IPS-NIHi7 (cell line): ENCODE data around the gene MANBA.

Source experiments
- DNase-seq: peaks from one replicate; pipeline ENCODE4 v3.0.0; 2012; ENCODE audit warnings: mixed read lengths; ENCODE audit errors: extremely low spot score

Gene MANBA

DNA sequence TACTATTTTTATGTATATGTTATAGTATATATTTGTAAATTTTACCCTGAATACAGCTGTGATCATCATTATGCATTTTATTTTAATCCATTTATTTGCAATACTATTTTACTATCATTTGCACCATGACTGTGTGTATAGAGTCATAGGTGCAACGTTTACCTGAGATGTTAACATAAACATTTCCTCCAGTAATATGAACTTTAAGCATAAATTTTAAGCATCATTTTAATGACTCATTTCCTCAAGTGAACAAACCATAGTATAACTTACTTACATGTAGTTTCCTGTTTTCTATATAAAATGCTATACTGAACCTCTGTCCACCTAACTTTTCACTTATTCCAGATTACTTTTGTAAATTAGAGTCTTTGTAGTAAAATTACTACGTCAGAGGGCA, 166.8 kb downstream of the MANBA start:
- DNase-seq: no peak

DNA sequence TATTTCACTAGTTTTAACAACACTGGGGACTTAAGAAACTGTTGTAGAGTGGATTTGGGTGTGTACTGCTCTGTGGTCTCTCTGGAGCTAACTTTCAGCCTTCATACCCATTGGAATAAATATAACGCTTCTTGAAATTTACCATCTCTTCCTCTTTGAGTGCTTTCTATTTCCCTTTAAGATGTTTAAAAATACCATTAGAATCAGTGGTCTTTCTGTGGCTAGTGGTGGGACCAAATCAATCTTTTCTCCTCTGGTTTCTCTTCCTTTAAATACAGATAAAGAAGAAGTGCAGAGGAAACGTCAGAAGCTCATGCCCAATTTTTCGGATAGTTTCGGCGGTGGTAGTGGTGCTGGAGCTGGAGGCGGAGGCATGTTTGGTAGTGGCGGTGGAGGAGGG, 167.6 kb downstream of the MANBA start:
- DNase-seq: no peak

DNA sequence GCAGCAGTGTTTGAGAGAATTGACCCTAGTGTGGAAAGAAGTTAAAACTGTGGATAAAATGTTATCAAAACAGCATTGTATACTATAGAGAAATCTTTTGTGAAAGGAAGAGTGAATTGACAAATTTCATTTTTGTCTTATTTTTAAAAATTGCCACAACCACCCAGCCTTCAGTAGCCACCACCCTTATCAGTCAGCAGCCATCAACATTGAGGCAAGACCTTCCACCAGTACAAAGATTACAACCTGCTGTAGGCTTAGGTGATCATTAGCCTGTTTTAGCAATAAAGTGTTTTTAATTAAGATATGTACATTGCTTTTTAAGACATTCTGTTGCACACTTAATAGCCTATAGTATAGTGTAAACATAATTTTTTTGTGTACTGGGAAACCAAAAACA, 168.5 kb downstream of the MANBA start:
- no peak for DNase-seq

DNA sequence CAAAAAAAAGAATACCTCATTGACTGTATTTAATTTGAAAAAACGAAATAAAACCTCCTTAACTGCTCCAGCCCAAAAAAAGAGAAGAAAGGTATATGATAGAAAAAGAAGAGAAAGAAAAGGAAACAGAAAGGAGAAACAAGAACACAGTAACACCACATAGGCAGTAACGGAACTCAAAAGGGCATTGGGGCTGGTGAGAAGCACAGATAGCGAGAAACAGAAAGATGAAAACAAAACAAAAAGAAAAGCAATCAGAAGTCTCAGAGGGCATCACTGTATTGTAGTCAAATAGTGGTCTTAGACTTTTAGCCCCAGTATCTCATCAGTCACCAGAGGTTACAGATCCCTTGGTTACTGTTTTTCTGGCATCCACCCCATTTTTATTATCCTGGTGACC, 171.0 kb downstream of the MANBA start:
- DNase-seq: no peak

DNA sequence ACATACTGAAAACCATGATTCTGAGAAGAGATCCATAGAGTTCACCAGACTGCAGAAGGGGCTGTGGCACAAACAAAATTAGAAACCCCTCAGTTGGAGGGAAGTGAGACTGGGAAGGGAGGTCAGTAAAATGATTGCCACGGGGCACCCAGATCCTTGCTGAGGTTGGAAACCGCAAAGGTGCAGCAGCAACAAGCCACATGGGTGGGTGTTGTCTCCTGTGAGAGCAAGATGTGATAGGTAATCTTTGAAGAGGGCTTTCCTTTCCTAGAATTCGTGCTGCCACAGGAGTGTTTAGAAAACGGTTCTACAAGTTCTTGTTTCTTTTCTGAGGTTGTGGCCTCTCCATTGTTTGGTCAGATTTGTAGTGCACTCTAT, 174.1 kb downstream of the MANBA start:
- no peak for DNase-seq

DNA sequence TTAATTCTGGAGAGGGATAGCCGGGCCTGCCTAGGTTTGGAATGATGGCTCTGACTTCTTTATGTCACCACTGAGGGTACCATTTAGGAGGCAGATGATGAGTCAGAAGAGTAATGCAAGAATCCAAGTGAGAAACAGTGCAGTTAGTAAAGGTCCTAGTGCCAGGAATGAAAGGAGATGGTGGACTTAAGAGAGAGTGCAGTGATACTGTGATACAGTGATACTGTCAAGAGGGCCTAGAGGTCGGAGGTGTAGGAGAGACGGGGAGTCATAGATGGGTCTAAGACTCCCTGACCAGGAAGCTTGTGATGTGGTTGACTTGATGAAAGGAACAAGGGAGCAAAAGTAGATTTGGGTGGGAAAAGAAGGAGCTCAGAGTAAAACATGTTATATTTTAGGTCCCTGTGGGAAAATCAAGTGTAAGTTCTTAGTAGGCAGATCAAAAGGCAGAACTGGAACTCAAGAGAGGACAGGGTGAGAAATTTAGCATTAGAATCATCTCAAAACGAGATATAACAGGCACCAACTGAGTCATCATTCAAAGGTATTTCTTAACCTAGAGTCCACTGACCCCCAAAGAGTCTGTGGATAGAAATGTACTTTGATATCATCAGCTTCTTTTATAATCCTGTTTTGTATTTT, 174.6 kb downstream of the MANBA start:
- DNase-seq: no peak

DNA sequence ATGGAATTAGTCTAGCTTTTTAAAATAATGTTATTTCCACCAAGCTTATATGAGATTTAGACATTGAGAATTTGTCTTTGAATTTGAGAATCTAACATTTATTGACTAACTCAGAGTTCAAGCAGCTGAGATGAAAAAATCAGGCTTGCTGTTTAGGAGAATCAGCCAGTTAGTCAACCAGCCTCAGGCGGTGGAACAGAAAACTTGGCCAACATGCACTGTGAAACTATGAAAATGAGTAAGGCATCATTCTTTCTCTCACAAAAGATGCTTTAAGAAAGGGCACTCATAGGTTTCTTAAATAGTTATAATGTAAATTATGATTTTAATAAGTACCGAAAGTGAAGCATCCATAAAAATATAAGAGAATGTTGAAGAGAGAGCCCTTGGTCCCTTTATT, 175.4 kb downstream of the MANBA start:
- DNase-seq: no peak

DNA sequence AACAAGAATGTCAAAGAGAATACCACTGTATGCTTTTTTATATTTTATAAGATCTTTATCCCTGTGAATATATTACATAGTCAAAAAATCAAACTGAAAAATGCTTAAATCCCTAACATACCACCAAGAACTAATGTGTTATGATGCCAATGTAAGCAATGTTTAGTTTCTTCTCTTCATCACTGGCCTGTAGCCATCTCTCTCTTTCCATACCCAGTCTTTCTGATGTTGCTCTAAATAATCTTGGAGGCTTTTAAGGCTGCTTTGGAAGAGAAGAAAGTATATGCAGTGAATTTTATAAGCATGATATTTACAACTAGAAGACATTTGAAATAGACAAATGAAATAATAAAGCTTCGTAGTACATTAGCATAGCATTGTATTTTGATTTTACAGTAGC, 176.7 kb downstream of the MANBA start:
- no peak for DNase-seq
